NCI-H2196 treated with DMSO at 0.1 percent for 48 hours (cell line): ENCODE results near the gene CHAC1.

Experiments used
- DNase-seq: peaks from one replicate; lab custom pipeline; 2025; ENCODE audit not compliant: unreplicated experiment; lab: John Stamatoyannopoulos, UW

Gene CHAC1

GRCh38 chr15:40923551-40923950, 29.7 kb upstream of the CHAC1 start:
- no peak for DNase-seq

- DNase-seq = no peak
Measured at GRCh38 chr15:40925495-40925862, 27.8 kb upstream of the CHAC1 start.

DNA sequence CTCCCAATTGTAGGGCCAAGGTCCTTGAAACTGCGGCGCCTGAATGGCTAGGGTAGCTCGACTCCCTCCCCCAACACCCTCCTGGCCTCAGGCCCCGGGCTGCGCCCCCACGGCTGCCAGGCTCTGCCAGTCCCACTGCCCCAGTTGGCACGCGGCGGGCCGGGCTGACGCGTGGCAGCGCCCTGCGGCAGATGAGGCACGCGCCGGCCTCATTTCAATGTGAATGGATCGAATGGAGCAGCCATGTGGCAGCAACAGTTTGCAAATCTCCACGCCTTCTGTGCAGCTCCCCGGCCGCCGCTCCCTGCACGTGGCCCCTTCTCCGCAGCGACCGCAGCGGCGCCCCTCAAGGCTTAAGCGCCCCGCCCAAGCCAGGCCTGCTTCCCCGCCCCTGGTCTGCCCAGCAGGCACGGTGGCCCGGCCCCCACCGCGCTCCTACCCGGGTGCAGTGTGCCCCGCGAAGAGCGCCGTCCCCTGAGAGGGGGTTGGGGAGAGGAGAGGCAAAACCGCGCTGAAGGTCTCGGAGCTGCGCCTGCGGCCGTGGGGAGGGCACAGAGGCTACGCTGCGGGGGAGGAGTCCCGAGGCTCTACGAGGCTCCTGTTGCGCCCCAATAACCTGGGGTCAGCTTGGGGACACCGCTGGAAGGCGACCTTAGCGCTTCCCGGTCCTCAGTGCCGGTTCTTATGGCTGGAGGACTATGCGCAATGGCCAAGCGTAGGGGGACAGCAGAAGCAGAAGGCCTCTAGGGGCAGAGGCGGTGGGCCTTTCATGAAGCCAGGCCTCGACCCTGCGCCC, 27.2 kb upstream of the CHAC1 start:
- no peak for DNase-seq

GRCh38 chr15:40926659-40927494, 26.4 kb upstream of the CHAC1 start:
- DNase-seq = no peak

GRCh38 chr15:40927495-40927872, 25.8 kb upstream of the CHAC1 start:
- no peak for DNase-seq

DNA sequence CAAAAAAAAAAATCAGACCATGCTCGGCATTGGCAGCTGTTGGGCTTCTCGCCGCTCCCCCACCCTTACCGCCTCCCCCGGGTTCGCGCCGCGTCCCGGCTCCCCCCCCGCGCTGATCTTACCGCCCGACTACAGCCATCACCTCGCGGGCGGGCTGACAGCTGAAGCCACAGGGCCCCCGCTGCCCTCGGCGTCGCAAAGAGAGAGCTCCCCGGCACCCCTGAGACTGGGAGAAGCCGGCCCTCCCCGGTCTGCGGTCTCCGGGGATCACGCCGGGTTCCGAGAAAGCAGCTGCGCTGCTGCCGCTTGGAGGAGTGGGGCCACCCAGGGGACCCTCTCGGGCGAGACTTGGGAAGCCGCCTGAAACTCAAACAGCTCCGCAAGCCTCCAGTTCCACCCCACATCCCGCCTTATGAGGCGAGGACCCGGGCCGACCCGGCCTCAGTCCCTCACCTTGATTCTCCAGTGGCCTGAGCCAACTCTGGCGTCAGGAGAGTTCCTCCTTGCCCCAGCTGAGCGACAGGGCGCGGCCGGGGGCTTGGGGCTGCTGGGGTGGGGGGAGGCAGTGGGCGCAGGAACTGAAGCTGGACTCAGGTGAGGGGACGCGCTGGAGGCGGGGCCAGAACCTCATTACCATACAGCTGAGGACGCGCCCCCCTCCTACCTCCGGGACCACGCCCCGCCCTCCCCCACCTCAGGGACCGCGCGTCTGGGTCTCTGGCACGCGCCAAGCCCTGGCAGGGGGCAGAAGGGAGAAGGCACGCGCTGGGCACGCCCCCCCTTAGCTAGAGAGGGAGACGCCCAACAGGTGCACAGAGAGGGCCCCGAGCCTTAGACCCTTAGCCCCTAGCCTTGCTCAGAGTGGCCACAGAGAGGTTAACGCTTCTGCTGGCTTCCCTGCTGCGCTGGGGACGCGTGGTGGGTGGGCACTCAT, 25.1 kb upstream of the CHAC1 start:
- DNase-seq = peak; percentile 19

- DNase-seq = peak; percentile 78
Measured at GRCh38 chr15:40928821-40929659, 24.2 kb upstream of the CHAC1 start, which contains the start of gene DLL4. Gene DLL4 (plus strand): TSS chr15:40929340. CDS start chr15:40929669, 329 bp downstream.

DNA sequence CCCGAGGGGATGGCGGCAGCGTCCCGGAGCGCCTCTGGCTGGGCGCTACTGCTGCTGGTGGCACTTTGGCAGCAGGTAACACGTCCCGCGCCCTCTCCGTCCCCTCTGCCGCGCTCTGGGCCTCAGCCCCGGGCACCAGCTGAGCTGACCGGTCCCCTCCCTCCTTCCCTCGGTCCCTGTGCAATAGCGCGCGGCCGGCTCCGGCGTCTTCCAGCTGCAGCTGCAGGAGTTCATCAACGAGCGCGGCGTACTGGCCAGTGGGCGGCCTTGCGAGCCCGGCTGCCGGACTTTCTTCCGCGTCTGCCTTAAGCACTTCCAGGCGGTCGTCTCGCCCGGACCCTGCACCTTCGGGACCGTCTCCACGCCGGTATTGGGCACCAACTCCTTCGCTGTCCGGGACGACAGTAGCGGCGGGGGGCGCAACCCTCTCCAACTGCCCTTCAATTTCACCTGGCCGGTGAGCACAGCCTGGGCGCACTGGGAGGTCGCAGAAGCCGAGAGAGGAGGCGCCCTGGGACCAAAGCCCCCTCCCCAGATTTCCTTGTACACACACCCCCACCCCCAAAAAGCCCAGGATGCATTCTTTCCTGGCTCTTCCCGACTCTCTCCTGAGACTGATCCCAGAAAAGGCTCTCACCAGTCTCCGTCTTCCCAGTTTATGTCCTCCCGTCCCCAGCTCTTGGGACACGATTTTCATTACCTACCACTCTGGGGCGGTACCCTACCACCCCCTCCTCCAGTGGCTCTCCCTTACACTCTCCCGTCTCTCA, 23.4 kb upstream of the CHAC1 start:
- no peak for DNase-seq

DNA sequence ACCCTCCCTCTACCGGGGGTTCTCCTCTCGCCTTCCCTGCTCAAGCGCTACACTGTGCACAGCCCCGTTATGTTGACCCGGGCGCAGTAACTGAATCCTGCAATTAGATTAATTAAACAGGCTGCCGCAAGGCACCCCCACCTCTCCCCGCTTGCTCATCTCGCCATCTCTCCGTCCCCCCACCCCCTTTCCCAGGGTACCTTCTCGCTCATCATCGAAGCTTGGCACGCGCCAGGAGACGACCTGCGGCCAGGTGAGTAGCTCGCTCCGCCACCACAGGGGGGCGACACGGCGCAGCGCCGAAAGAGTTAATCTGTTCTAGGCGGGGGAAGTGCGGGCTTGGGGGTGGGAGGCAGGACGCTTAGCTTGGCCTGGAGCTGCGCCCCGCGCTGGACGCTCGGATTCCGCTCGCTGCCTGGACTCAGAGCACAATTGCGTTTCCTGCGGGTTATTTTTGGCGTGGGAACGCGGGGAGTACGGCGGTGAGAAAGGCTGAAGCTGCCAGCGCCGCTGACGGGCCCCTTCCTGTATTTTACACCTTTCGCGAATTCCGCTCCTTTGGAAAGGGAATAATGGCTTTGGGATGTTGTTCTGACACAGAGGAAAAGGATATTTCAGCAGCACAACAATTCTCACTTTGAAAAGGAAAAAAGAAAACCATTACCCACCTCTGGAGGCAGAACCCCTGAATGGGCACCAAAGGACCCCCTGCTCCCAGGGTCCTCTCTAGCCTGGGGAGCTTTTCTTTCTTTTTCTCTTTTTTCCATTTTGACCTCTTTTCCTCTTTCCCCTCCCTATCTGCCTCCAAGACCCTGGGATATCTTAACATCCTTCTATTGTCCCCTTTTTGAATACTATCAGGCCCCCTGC, 22.6 kb upstream of the CHAC1 start:
- DNase-seq = no peak

DNA sequence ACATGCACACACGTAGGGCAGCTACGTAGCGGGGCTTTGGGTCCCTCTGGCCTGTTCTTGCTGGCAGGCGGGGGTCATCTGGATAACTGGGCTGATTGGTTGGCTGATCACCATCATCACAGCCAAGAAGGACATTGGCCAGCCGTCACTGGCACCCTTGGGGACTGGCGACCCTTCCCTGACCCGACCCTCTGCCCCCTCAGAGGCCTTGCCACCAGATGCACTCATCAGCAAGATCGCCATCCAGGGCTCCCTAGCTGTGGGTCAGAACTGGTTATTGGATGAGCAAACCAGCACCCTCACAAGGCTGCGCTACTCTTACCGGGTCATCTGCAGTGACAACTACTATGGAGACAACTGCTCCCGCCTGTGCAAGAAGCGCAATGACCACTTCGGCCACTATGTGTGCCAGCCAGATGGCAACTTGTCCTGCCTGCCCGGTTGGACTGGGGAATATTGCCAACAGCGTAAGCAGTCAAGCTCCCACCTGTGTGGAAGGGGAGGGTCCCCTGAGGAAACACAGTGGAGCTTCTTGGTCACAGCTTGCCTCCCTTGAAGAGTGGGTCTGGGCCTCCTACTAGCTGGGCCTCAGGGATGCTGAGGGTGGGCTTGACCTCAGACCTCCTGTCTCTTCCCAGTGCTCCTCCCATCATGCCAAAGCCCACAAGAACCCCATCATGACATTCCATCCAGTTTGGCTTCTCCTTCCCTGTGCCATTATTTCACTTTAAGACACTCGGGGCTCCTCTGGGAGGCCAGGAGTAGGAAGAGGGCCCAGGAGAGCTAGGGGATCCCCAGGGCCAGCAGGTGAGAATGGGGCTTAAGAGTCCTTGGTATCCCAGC, 21.8 kb upstream of the CHAC1 start:
- DNase-seq = no peak

GRCh38 chr15:40932156-40932555, 21.1 kb upstream of the CHAC1 start:
- no peak for DNase-seq

DNA sequence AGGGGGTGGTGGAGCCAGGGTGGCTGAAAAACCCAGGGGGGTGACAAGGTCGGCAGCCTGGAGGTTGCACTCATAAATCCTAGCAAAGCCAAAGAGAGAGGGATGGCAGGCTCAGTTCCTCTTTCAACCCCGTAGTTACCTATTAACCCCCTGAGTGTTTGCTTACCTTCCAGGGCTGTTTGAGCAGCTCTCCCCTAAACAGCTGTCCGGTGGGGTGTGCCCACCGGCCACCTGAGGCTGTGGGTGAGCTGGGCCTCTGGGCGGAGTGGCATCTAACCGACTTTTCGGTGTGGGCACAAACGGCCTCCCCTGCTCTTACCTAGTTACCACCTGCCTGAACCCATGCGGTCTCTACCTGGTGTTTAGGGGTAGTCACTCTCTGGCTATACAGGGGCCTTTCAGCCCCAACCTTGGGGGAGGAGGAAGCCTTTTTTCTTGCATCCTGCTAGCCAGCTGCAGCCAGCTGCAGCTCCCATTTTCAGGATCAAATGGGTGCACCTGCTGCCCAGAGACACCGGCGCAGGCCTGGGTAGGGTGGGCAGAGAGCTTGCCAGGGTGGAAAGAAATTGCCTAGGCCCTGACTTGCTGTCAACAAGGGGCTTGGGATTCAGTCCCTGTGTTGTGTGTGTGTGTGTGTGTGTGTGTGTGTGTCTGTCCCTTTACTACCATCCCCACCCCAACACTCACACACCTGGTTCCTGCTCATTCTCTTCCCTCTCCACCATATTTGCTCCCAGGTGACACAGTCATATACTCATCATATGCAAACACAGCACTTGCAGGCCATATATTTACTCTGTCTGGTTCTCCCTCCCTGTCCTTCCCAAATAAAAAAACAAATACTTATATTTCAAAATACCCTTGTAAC, 20.4 kb upstream of the CHAC1 start:
- DNase-seq = no peak

DNA sequence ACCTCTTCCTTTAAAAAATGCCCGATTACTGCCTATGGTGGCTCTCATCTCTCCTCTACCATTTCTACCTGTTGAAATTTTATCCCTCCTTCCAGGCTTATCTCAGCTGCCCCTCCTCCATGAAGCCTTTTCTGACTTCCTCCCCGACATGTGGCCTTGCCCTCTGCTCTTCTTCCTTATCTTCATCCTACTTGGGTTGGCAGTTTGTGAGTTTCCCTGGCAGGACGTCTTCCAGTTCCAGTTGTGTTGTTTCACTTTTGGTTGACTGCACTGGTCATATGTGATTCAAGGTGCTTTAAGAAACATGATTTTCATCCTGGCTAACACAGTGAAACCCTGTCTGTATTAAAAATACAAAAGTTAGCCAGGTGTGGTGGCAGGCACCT, 19.8 kb upstream of the CHAC1 start:
- DNase-seq = no peak

GRCh38 chr15:40934457-40934856, 18.8 kb upstream of the CHAC1 start:
- no peak for DNase-seq

GRCh38 chr15:40936234-40936708, 17.0 kb upstream of the CHAC1 start:
- no peak for DNase-seq
